Activated T-helper 1 cell treated with anti-CD3 and anti-CD28 coated beads, Interleukin-12 subunit alpha, Interleukin-12 subunit beta, Interleukin-2, Interleukin-4 antibody, amounts not matched to agents 30 ng/mL and 10 ng/mL and 1 ng/mL, durations not matched to agents 14 hours and 24 hours and 36 hours (primary cell): ENCODE measurements around the gene PMEL. TPM values are rescaled to one million over a fixed set of nuclear protein-coding genes. Genes with fewer than 3 reads are reported as not detected.
"Not testable (repeated sequence)": the region's sequence is repeated elsewhere in the genome, so short reads cannot be mapped to it uniquely, and the experiment has no call there.

ENCODE experiments used
- DNase-seq: peaks from one replicate; pipeline ENCODE4 v3.0.0; 2021; ENCODE audit warnings: low spot score
- H3K27ac Mint-ChIP-seq: one replicate; pipeline ENCODE4 v1.8.0; 2021; ENCODE audit warnings: mild to moderate bottlenecking, mixed read lengths
- H3K27me3 Mint-ChIP-seq: one replicate; pipeline ENCODE4 v1.8.0; 2022; ENCODE audit warnings: mild to moderate bottlenecking, moderate library complexity, mixed read lengths; ENCODE audit not compliant: insufficient read depth
- H3K36me3 Mint-ChIP-seq: one replicate; pipeline ENCODE4 v1.8.0; 2021; ENCODE audit warnings: low read depth, mixed read lengths
- H3K4me1 Mint-ChIP-seq: one replicate; pipeline ENCODE4 v1.8.0; 2021; ENCODE audit warnings: low read depth, mixed read lengths
- H3K4me3 Mint-ChIP-seq: one replicate; pipeline ENCODE4 v1.8.0; 2021; ENCODE audit warnings: mild to moderate bottlenecking, moderate library complexity, mixed read lengths
- H3K9me3 Mint-ChIP-seq: one replicate; pipeline ENCODE4 v1.8.0; 2021; ENCODE audit warnings: mixed read lengths
- intact Hi-C: fragments of 100-400 bp; cut with micrococcal nuclease; formaldehyde crosslinking; loops from one replicate; pipeline ENCODE4 v1.15.1; 2024
- total RNA-seq: library from RNA; stranded (reverse); gene quantifications from 2 replicates; pipeline ENCODE4 v1.2.3, GENCODE V29; 2022

The PMEL gene
- total RNA-seq, 1 donor from 2014 or later = not detected

DNA sequence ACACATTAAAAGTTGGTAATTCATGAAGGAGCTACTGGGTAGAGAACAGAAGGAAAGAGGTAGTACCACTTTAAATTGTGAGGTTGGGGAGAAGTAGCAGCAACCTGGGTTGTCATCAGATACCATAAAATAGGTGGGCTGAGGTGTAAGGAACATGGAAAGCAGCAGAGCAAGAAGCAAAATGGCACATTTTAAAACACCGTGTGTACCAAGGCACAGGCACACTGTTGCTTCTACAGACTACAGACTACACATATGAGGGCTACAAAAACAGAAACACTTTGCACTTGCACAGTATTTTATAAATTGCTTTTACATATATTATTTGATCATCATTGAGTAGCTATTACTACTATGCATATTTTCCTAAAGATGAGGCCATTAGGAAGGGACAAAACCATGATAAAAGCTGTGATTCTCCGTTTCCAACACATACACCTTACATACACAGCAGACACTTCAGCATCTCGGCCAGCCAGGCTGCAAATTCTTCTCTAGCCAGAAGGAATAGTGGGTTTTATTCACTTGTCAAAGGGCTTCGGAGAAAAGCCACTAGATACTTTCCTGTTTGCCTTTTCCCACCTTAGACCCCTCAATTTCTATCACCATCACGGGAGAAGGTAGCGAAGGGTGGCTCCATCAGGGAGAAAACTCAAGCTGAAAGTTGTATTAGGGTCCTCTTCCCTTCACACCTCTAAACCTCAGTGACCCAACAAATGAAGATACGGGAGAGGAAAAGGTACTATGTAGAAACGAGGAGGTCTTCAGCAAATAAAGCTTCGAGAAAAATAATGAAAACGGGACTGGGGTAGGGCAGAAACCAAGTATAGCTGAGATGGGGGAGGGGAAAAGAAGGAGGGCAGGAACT lies 39.7 kb downstream of the PMEL start:
- no peak for DNase-seq
- Mint-ChIP-seq H3K4me1 (peaks cover 59% of the 10 kb centered on the region), H3K27me3 (no peaks in the 10 kb centered on the region), H3K9me3 (no peaks in the 10 kb centered on the region), H3K27ac (peak overlapping the region; percentile 96), H3K36me3 (peaks cover 24% of the 10 kb centered on the region), H3K4me3 (peak overlapping the region; percentile 90)
- intact Hi-C loops = loop anchor here (1.0 to 5.0 kb wide), 7 partner anchors 27 to 1826 kb away; partner anchors contain the start of genes CDK4, DDIT3, DNAJC14 and MBD6

DNA sequence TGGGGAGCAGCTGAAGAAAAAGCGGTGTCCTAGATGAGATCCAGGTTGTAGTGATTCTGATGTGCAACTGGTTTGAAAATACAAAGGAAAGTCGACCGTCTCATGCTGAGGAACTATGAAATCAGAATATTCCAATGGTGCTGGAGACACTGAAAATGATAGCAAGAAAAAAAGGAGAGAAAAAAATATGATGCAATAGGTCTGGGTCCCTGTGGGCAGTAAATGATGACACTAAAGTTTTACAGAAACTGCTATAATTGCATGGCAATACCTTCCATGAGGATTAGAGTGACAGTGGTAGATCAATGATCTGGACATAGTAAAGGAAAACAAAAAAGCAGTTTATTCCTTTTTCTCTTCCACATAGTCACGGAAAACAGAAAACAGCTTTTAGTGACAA lies 40.5 kb downstream of the PMEL start:
- no peaks in the 10 kb centered on the region for H3K27me3 Mint-ChIP-seq
- peak overlapping the region; percentile 90 for H3K4me3 Mint-ChIP-seq
- intact Hi-C loops = loop anchor here (5.0 kb wide), 3 partner anchors 762 to 1827 kb away; partner anchors contain the start of genes CDK4, DDIT3, MBD6 and PTGES3
- peaks cover 61% of the 10 kb centered on the region for H3K4me1 Mint-ChIP-seq
- H3K9me3 Mint-ChIP-seq = no peaks in the 10 kb centered on the region
- no peak for DNase-seq
- H3K27ac Mint-ChIP-seq = peak overlapping the region; percentile 96
- H3K36me3 Mint-ChIP-seq = peaks cover 23% of the 10 kb centered on the region

DNA sequence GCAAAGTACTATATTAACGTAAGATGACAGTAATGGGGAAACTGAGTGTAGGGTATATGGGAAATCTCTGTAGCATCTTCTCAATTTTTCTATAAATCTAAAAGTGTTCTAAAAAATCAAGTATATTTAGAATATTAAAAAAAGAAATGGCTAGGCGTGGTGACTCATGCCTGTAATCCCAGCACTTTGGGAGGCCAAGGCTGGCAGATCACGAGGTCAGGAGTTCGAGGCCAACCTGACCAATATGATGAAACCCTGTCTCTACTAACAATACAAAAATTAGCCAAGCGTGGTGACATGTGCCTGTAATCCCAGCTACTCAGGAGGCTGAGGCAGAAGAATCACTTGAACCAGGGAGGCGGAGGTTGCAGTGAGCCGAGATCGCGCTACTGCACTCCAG lies 42.2 kb downstream of the PMEL start:
- intact Hi-C loops, H3K27ac Mint-ChIP-seq, H3K9me3 Mint-ChIP-seq, DNase-seq, H3K4me3 Mint-ChIP-seq, H3K27me3 Mint-ChIP-seq: not testable (repeated sequence)
- Mint-ChIP-seq H3K4me1 (peaks cover 46% of the 10 kb centered on the region), H3K36me3 (peaks cover 25% of the 10 kb centered on the region)

- Mint-ChIP-seq H3K9me3 (no peaks in the 10 kb centered on the region), H3K4me3 (no peak overlapping the region)
- intact Hi-C loops = no loop called here
These were observed 43.7 kb downstream of the PMEL start for GRCh38 chr12:55922126-55922525.

DNA sequence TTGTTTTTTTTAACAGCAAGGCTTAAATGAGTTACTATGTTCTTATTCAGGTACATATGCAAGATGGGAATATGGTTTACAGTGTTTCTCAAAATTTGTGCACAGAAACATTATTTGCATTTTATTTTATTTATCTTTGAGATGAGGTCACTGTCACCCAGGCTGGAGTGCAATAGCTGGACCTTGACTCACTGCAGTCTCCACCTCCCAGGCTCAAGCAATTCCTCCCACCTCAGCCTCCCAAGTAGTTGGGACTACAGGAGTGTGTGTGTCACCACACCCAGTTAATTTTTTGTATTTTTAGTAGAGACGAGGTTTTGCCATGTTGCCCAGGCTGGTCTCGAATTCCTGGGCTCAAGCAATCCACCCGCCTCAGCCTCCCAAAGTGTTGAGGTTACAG lies 46.8 kb downstream of the PMEL start:
- H3K27me3 Mint-ChIP-seq, H3K27ac Mint-ChIP-seq, H3K4me3 Mint-ChIP-seq, H3K9me3 Mint-ChIP-seq, intact Hi-C loops, DNase-seq: not testable (repeated sequence)
- peaks cover 42% of the 10 kb centered on the region for H3K4me1 Mint-ChIP-seq
- peaks cover 21% of the 10 kb centered on the region for H3K36me3 Mint-ChIP-seq

More at GRCh38 chr12:55922126-55922525, 43.7 kb downstream of the PMEL start:
- Mint-ChIP-seq H3K4me1 (peaks cover 46% of the 10 kb centered on the region), H3K27me3 (no peaks in the 10 kb centered on the region), H3K27ac (no peak overlapping the region), H3K36me3 (peaks cover 25% of the 10 kb centered on the region)
- DNase-seq = no peak

DNA sequence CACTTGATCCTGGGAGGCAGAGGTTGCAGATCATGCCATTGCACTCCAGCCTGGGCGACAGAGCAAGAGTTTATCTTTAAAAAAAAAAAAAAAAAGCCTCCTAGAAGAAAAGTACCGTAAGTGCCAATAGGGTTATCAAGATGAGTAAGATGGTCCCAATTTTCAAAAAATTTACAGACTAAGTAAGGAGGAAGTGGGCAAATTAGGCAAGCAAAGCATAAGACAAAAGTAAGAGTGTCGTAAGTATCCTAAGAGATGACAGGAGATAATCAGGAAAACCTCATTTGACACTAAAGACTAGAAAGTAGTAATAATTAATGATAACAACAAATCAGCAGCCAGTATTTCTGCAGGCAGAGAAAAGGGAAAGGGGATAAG lies 50.4 kb downstream of the PMEL start:
- Mint-ChIP-seq H3K27me3 (no peaks in the 10 kb centered on the region), H3K27ac (no peak overlapping the region), H3K4me1 (peaks cover 30% of the 10 kb centered on the region), H3K36me3 (peaks cover 24% of the 10 kb centered on the region), H3K9me3 (no peaks in the 10 kb centered on the region), H3K4me3 (no peak overlapping the region)
- no peak for DNase-seq
- intact Hi-C loops = no loop called here

GRCh38 chr12:55912908-55913307 lies 52.9 kb downstream of the PMEL start:
- DNase-seq = no peak
- Mint-ChIP-seq H3K27ac (peak overlapping the region; percentile 4), H3K36me3 (peaks cover 23% of the 10 kb centered on the region), H3K4me1 (peaks cover 30% of the 10 kb centered on the region), H3K9me3 (no peaks in the 10 kb centered on the region), H3K27me3 (no peaks in the 10 kb centered on the region), H3K4me3 (no peak overlapping the region)
- intact Hi-C loops = no loop called here

GRCh38 chr12:55909513-55909884 lies 56.3 kb downstream of the PMEL start:
- no peak overlapping the region for H3K27ac Mint-ChIP-seq
- H3K27me3 Mint-ChIP-seq = no peaks in the 10 kb centered on the region
- DNase-seq = no peak
- H3K4me3 Mint-ChIP-seq = no peak overlapping the region
- peaks cover 17% of the 10 kb centered on the region for H3K36me3 Mint-ChIP-seq
- H3K4me1 Mint-ChIP-seq = peaks cover 16% of the 10 kb centered on the region
- intact Hi-C loops = no loop called here
- no peaks in the 10 kb centered on the region for H3K9me3 Mint-ChIP-seq

DNA sequence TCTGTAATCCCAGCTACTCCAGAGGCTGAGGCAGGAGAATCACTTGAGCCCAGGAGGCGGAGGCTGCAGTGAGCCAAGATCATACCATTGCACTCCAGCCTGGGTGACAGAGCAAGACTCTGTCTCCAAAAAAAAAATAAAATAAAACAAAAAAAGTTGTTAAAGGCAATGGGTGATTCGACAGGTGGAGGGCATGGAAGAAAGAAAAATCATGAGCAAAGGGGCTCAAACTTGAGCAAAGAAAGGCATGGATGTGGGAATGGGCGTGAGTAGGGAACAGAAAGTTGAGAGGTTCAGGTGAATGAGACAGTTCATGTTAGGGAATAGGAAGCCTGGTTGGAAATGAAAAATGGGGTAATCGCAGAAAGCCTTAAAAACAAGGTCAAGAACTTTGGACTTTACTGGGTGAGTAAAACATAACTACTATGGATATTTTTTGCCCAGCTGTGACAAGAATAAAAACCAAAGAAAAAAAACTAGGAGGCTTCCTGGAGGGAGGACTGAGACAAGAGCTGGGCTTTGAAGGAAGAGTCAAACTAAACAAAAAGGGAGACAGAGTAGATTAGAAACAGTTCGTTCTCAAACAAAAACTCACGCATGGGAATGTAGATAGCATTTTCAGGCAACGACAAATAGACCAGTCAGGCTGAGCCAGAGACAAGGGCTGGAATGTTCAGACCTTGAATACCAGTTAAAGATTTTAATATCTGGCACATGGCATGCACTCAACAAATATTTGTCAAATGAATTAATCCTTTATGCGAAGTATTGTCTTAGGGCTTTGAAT lies 56.9 kb downstream of the PMEL start:
- intact Hi-C loops = no loop called here
- H3K27ac Mint-ChIP-seq = no peak overlapping the region

DNA sequence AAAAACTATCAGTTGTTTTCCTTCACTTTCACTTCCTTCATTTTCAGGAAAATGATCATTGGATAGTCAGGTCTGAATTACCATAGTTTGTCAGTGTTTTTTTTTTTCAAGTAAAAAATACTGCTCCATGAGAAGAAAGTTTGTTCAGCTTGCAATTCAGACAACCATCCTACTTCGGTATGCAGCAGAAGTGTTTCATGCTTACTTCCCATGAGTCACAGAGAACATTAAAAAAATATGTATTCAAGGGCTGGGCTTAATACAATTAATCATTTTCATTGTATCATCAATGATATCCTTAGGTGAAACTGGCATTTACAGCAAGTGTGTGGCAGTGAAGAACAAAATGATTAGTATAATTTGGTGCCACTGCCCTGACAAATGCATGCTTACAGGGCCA lies 59.8 kb downstream of the PMEL start:
- no peak for DNase-seq
- H3K4me1 Mint-ChIP-seq = no peaks in the 10 kb centered on the region
- intact Hi-C loops = no loop called here
- H3K27me3 Mint-ChIP-seq = no peaks in the 10 kb centered on the region
- no peaks in the 10 kb centered on the region for H3K9me3 Mint-ChIP-seq
- H3K4me3 Mint-ChIP-seq = no peak overlapping the region
- H3K36me3 Mint-ChIP-seq = peaks cover 13% of the 10 kb centered on the region
- H3K27ac Mint-ChIP-seq = no peak overlapping the region

More for the DNA sequence above, 56.9 kb downstream of the PMEL start:
- no peak for DNase-seq
- Mint-ChIP-seq H3K9me3 (no peaks in the 10 kb centered on the region), H3K36me3 (peaks cover 12% of the 10 kb centered on the region), H3K4me3 (no peak overlapping the region), H3K27me3 (no peaks in the 10 kb centered on the region), H3K4me1 (peaks cover 11% of the 10 kb centered on the region)

Other genes with a start within 250 kb of the PMEL start
- 62.5 and 64.8 TPM in 2 replicates for gene BLOC1S1, start 250.0 kb downstream of the PMEL start, total RNA-seq
- 4.2 and 6.7 TPM in 2 replicates for gene RDH5, start 245.6 kb downstream of the PMEL start, total RNA-seq
- 183 and 198 TPM in 2 replicates for gene CD63, start 237.0 kb downstream of the PMEL start, total RNA-seq
- 14.2 and 15.2 TPM in 2 replicates for gene GDF11, start 222.9 kb downstream of the PMEL start, total RNA-seq
- 70.7 and 75.1 TPM in 2 replicates for gene SARNP, start 148.3 kb downstream of the PMEL start, total RNA-seq
- gene ORMDL2, start 148.0 kb downstream of the PMEL start, total RNA-seq = 58.9 and 61.2 TPM in 2 replicates
- 43.5 and 45.0 TPM in 2 replicates for gene DNAJC14, start 136.5 kb downstream of the PMEL start, total RNA-seq
- not detected in 2 replicates for gene MMP19, start 123.1 kb downstream of the PMEL start, total RNA-seq
- 38.8 and 40.5 TPM in 2 replicates for gene PYM1, start 38.1 kb downstream of the PMEL start, total RNA-seq
- gene DGKA, start 34.9 kb downstream of the PMEL start, total RNA-seq = 352 and 379 TPM in 2 replicates
- 93.5 and 109 TPM in 2 replicates for gene CDK2, start 788 bp upstream of the PMEL start, total RNA-seq
- 42.6 and 47.0 TPM in 2 replicates for gene RAB5B, start 8.0 kb upstream of the PMEL start, total RNA-seq
- 12.0 and 12.9 TPM in 2 replicates for gene SUOX, start 31.2 kb upstream of the PMEL start, total RNA-seq
- gene IKZF4, start 55.0 kb upstream of the PMEL start, total RNA-seq = 31.9 and 35.7 TPM in 2 replicates
- gene RPS26, start 75.9 kb upstream of the PMEL start, total RNA-seq = 35.4 and 38.2 TPM in 2 replicates
- 0.51 and 0.65 TPM in 2 replicates for gene ERBB3, start 114.1 kb upstream of the PMEL start, total RNA-seq
- gene PA2G4, start 138.5 kb upstream of the PMEL start, total RNA-seq = 404 and 419 TPM in 2 replicates
- gene RPL41, start 150.6 kb upstream of the PMEL start, total RNA-seq = 3,669 and 3,676 TPM in 2 replicates
- gene ZC3H10, start 152.2 kb upstream of the PMEL start, total RNA-seq = 13.5 and 13.7 TPM in 2 replicates
- gene ESYT1, start 162.2 kb upstream of the PMEL start, total RNA-seq = 159 and 161 TPM in 2 replicates
- gene MYL6B, start 186.5 kb upstream of the PMEL start, total RNA-seq = 58.8 and 67.6 TPM in 2 replicates
- 786 and 802 TPM in 2 replicates for gene MYL6, start 192.3 kb upstream of the PMEL start, total RNA-seq
- 124 and 132 TPM in 2 replicates for gene SMARCC2, start 223.4 kb upstream of the PMEL start, total RNA-seq